CD8-positive, alpha-beta memory T cell (primary cell): Measurements from ENCODE around the gene GRIA3. TPM values are rescaled to one million over a fixed set of nuclear protein-coding genes. Genes with fewer than 3 reads are reported as not detected.

ENCODE experiments used
- CTCF ChIA-PET: fragments of 350-600 bp; sonication (Branson Sonifier 250); formaldehyde crosslinking; loops from one replicate; lab custom pipeline; 2021; ENCODE audit warnings: antibody characterized with exemption; lab: Charles Lee
- POLR2A ChIA-PET: fragments of 350-600 bp; sonication (Branson Sonifier 250); formaldehyde crosslinking; loops from one replicate; lab custom pipeline; 2021; ENCODE audit warnings: antibody characterized with exemption; lab: Charles Lee
- DNase-seq, 5 donors: peaks; one replicate each; pipeline versions ENCODE4 v3.0.0 to v3.0.0-alpha.2; 2020 to 2022; ENCODE audit warnings: mixed read lengths in 1 of 5
- H3K27ac ChIP-seq: one replicate; pipeline ENCODE4 v1.7.0; 2013; ENCODE audit warnings: low read depth, mild to moderate bottlenecking, low read length, moderate library complexity
- H3K27me3 ChIP-seq: 2 replicates; pipeline ENCODE4 v1.7.0; 2013; ENCODE audit warnings: low read length, mild to moderate bottlenecking; ENCODE audit not compliant: insufficient read depth, poor library complexity, severe bottlenecking
- H3K36me3 ChIP-seq: 2 replicates; pipeline ENCODE4 v1.7.0; 2013; ENCODE audit warnings: mild to moderate bottlenecking, low read length, moderate library complexity; ENCODE audit not compliant: insufficient read depth
- H3K4me1 ChIP-seq: 2 replicates; pipeline ENCODE4 v1.7.0; 2013; ENCODE audit warnings: mild to moderate bottlenecking, low read length, moderate library complexity; ENCODE audit not compliant: insufficient read depth
- H3K4me3 ChIP-seq: 2 replicates; pipeline ENCODE4 v1.7.0; 2013; ENCODE audit warnings: mild to moderate bottlenecking, low read length
- H3K9me3 ChIP-seq: 2 replicates; pipeline ENCODE4 v1.7.0; 2013; ENCODE audit warnings: mild to moderate bottlenecking, low read length
- H3K27ac Mint-ChIP-seq, 8 donors: one replicate each; pipeline ENCODE4 v1.8.0; 2020 to 2021; ENCODE audit warnings: mixed read lengths in 8 of 8, mild to moderate bottlenecking in 6 of 8, inconsistent platforms in 3 of 8, moderate library complexity in 3 of 8
- H3K27me3 Mint-ChIP-seq, 2 donors: one replicate each; pipeline ENCODE4 v1.8.0; 2020 to 2021; ENCODE audit warnings: mixed read lengths in 2 of 2, mild to moderate bottlenecking in 1 of 2, moderate library complexity in 1 of 2
- H3K36me3 Mint-ChIP-seq, 3 donors: one replicate each; pipeline ENCODE4 v1.8.0; 2020 to 2021; ENCODE audit warnings: mixed read lengths in 3 of 3, inconsistent platforms in 1 of 3, mild to moderate bottlenecking in 1 of 3
- H3K4me1 Mint-ChIP-seq, 3 donors: one replicate each; pipeline ENCODE4 v1.8.0; 2020 to 2021; ENCODE audit warnings: mixed read lengths in 3 of 3, inconsistent platforms in 1 of 3, mild to moderate bottlenecking in 1 of 3
- H3K4me3 Mint-ChIP-seq, 7 donors: one replicate each; pipeline ENCODE4 v1.8.0; 2020 to 2021; ENCODE audit warnings: mixed read lengths in 7 of 7, mild to moderate bottlenecking in 6 of 7, moderate library complexity in 4 of 7, inconsistent platforms in 2 of 7
- H3K9me3 Mint-ChIP-seq, 5 donors: one replicate each; pipeline ENCODE4 v1.8.0; 2020 to 2022; ENCODE audit warnings: mixed read lengths in 5 of 5, mild to moderate bottlenecking in 3 of 5, moderate library complexity in 2 of 5, inconsistent platforms in 1 of 5
- polyA plus RNA-seq: library from polyadenylated mRNA; unstranded; fragments of 300-500 nt; fragmentation: Illumina TruSeq; gene quantifications from one replicate; pipeline ENCODE4 v1.2.3, GENCODE V29; 2021
- total RNA-seq, 2 experiments: library from RNA; stranded (reverse); gene quantifications; one replicate each; pipeline ENCODE4 v1.2.3, GENCODE V29; 2021

Gene GRIA3
- total and polyA plus RNA-seq, 3 experiments from 2014 or later: 0.16 TPM; not detected in 2

DNA sequence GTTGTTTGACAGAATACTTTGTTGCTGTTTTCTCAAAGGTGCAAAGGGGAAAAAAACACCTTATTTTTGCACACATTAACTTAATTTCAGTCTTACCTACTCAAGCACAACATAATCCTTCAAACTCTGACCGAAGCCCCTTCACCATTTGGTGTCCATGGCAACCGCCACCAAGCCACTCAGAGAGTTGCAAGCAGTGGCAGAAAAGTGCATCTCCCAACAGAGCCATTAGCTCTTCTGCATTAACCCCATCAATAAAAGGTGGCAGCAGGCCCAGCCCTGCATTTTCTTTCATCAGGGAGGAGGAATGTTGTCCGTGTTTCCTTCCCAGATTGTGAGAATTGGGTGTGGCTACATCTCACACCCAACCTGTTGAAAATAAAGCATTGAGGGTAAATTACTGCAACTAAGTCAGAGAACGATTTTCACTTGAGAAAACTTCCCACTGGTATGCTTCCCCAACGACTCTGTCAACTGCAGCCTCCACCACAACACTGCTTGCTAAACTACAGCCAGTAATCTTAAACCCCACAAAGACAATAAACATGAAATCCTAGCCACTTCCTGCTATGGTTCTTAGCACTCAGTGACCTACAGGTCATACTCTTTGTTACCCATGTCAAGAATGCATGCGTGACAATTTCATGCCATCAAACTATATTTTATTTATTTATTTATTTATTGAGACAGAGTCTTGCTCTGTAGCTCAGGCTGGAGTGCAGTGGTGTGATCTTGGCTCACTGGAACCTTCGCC lies 154.0 kb downstream of the GRIA3 start:
- no peaks in the 10 kb centered on the region for H3K27me3 ChIP-seq
- no peak overlapping the region for H3K27ac ChIP-seq
- Mint-ChIP-seq H3K4me3 (no peak overlapping the region), H3K27ac (no peak overlapping the region), H3K27me3 (no peaks in the 10 kb centered on the region), H3K36me3 (no peaks in the 10 kb centered on the region), H3K9me3 (no peaks in the 10 kb centered on the region), H3K4me1 (no peaks in the 10 kb centered on the region)
- no peaks in the 10 kb centered on the region for H3K4me1 ChIP-seq
- no peak for DNase-seq
- H3K36me3 ChIP-seq: no peaks in the 10 kb centered on the region
- ChIA-PET CTCF (no interaction called here), POLR2A (no interaction called here)
- no peaks in the 10 kb centered on the region for H3K9me3 ChIP-seq
- no peak overlapping the region for H3K4me3 ChIP-seq

DNA sequence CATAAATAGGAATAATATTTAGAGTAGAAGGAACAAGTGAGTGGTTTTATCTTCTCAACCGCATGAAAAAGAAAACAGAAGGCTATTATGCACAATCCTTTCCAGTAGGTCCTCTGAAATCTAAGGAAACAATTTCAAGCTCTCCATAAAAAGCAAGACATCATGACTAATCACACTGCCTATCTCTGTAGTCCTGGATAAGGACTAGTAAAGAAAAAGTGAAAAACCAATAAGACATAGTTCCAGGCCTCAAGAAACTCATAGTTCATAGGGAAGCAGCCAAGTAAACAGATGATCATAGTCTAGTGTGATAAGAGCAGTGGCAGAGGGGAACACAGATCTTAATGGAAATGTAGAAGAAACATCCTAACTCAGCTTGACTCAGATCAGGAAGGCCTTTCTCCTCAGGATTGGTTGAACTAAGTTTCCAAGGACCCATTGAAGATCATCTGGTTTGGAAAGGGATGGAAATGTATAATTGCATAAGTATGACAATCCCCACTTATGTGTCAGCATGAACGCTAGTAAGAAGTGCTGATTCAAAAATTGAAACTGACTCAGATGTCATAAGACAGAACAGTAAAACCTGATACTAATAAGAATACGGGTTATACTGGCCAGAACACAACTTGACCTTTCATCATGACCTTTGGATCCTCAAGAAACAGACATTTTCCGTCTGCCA lies 155.3 kb downstream of the GRIA3 start:
- Mint-ChIP-seq H3K9me3 (no peaks in the 10 kb centered on the region), H3K36me3 (no peaks in the 10 kb centered on the region), H3K4me1 (no peaks in the 10 kb centered on the region), H3K4me3 (no peak overlapping the region), H3K27me3 (no peaks in the 10 kb centered on the region), H3K27ac (no peak overlapping the region)
- POLR2A ChIA-PET: no interaction called here
- no peaks in the 10 kb centered on the region for H3K9me3 ChIP-seq
- H3K4me3 ChIP-seq: no peak overlapping the region
- CTCF ChIA-PET: no interaction called here
- H3K4me1 ChIP-seq: no peaks in the 10 kb centered on the region
- H3K27me3 ChIP-seq: no peaks in the 10 kb centered on the region
- no peak overlapping the region for H3K27ac ChIP-seq
- H3K36me3 ChIP-seq: no peaks in the 10 kb centered on the region
- DNase-seq: no peak

GRCh38 chrX:123340696-123341095 lies 156.6 kb downstream of the GRIA3 start:
- Mint-ChIP-seq H3K27ac (no peak overlapping the region), H3K4me1 (no peaks in the 10 kb centered on the region), H3K9me3 (no peaks in the 10 kb centered on the region), H3K27me3 (no peaks in the 10 kb centered on the region), H3K4me3 (no peak overlapping the region), H3K36me3 (no peaks in the 10 kb centered on the region)
- ChIA-PET CTCF (no interaction called here), POLR2A (no interaction called here)
- Histone ChIP-seq H3K36me3 (no peaks in the 10 kb centered on the region), H3K9me3 (no peaks in the 10 kb centered on the region), H3K27ac (no peak overlapping the region), H3K4me1 (no peaks in the 10 kb centered on the region), H3K27me3 (no peaks in the 10 kb centered on the region), H3K4me3 (no peak overlapping the region)
- no peak for DNase-seq

DNA sequence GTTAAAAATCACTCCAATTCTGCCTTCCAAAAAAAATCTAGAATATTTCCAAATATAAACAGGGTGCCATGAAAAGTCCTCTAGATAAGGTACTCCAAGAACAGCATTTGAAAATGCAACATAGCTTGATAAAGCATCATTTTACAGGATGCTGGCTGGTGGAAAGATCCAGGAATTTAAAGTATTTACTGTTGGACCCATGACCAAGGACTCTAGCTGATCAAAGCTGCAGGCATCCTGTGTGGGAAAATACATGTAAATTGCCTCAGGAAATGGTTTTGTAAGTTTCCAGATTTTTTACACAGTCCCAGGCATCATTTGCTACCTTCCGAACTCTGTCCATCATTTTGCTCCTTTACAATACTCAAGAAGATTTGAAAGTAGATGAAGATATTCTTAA lies 164.4 kb downstream of the GRIA3 start:
- no peaks in the 10 kb centered on the region for H3K4me1 Mint-ChIP-seq
- Histone ChIP-seq H3K4me3 (no peak overlapping the region), H3K9me3 (no peaks in the 10 kb centered on the region), H3K27me3 (no peaks in the 10 kb centered on the region), H3K4me1 (no peaks in the 10 kb centered on the region), H3K36me3 (no peaks in the 10 kb centered on the region), H3K27ac (no peak overlapping the region)
- ChIA-PET POLR2A (no interaction called here), CTCF (no interaction called here)
- no peaks in the 10 kb centered on the region for H3K9me3 Mint-ChIP-seq
- no peak overlapping the region for H3K4me3 Mint-ChIP-seq
- H3K36me3 Mint-ChIP-seq: no peaks in the 10 kb centered on the region
- H3K27me3 Mint-ChIP-seq: no peaks in the 10 kb centered on the region
- H3K27ac Mint-ChIP-seq: no peak overlapping the region
- DNase-seq: no peak

- CTCF ChIA-PET: no interaction called here
- Mint-ChIP-seq H3K9me3 (no peaks in the 10 kb centered on the region), H3K36me3 (no peaks in the 10 kb centered on the region), H3K4me1 (no peaks in the 10 kb centered on the region), H3K4me3 (no peak overlapping the region), H3K27ac (no peak overlapping the region), H3K27me3 (no peaks in the 10 kb centered on the region)
- no peaks in the 10 kb centered on the region for H3K27me3 ChIP-seq
- H3K27ac ChIP-seq: no peak overlapping the region
- no peaks in the 10 kb centered on the region for H3K9me3 ChIP-seq
- H3K4me1 ChIP-seq: no peaks in the 10 kb centered on the region
- no peak for DNase-seq
- H3K4me3 ChIP-seq: no peak overlapping the region
- no peaks in the 10 kb centered on the region for H3K36me3 ChIP-seq
- POLR2A ChIA-PET: no interaction called here
Measured at GRCh38 chrX:123350226-123350625, 166.1 kb downstream of the GRIA3 start.

DNA sequence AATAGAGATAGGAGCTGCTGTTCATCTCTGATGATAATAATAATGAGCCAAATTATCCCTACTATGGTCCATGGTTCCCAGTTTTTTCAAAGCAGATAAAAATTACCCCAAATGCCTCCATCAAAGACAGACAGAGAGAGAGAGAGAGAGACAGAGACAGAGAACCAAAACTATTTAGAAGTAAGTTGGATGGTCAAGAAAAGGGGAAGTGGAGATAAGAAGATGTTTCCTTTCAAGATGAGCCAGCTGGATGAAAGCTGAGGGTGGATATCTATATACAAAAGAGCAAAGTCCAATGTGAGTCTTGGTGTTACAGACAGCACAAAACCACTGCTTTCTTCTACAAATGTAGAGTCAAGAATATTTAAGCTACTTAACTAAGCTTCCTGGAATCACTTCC lies 173.9 kb downstream of the GRIA3 start:
- POLR2A ChIA-PET: no interaction called here
- no peak overlapping the region for H3K4me3 ChIP-seq
- H3K27me3 ChIP-seq: no peaks in the 10 kb centered on the region
- H3K36me3 ChIP-seq: no peaks in the 10 kb centered on the region
- peaks cover 0 to 9% of the 10 kb centered on the region in 2 donors for H3K27me3 Mint-ChIP-seq
- H3K4me1 Mint-ChIP-seq: no peaks in the 10 kb centered on the region
- no peaks in the 10 kb centered on the region for H3K4me1 ChIP-seq
- CTCF ChIA-PET: no interaction called here
- H3K27ac ChIP-seq: no peak overlapping the region
- H3K4me3 Mint-ChIP-seq: no peak overlapping the region
- H3K27ac Mint-ChIP-seq: no peak overlapping the region
- no peaks in the 10 kb centered on the region for H3K36me3 Mint-ChIP-seq
- H3K9me3 Mint-ChIP-seq: peaks cover 0 to 9% (median 0%) of the 10 kb centered on the region in 5 donors
- H3K9me3 ChIP-seq: no peaks in the 10 kb centered on the region
- no peak for DNase-seq

DNA sequence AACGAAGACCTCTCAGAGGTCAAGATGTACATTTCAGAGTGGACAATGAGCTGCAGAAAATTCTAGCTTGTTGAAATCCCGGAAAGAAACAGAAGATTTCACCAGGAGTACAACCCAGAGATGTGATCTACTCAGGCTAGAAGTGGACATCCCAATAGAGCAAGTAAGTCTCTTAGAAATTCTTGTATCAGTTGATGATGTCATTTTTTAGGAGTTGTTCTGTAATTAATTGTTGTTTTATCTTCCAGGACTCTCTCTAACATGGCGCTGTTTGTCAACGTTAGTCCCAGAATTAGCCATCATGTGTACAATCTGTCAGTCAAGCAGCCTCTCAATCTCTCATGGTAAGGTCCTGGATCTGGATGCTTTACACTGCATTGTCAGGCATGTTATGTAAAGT lies 174.4 kb downstream of the GRIA3 start:
- no peaks in the 10 kb centered on the region for H3K36me3 ChIP-seq
- H3K4me1 ChIP-seq: no peaks in the 10 kb centered on the region
- POLR2A ChIA-PET: no interaction called here
- no peak overlapping the region for H3K4me3 ChIP-seq
- no peaks in the 10 kb centered on the region for H3K9me3 ChIP-seq
- H3K27ac ChIP-seq: no peak overlapping the region
- H3K27me3 ChIP-seq: no peaks in the 10 kb centered on the region
- no peak overlapping the region for H3K4me3 Mint-ChIP-seq
- peaks cover 0 to 9% (median 0%) of the 10 kb centered on the region in 5 donors for H3K9me3 Mint-ChIP-seq
- CTCF ChIA-PET: no interaction called here
- DNase-seq: no peak
- H3K36me3 Mint-ChIP-seq: no peaks in the 10 kb centered on the region
- H3K27ac Mint-ChIP-seq: no peak overlapping the region
- H3K27me3 Mint-ChIP-seq: peaks cover 0 to 9% of the 10 kb centered on the region in 2 donors
- H3K4me1 Mint-ChIP-seq: no peaks in the 10 kb centered on the region

DNA sequence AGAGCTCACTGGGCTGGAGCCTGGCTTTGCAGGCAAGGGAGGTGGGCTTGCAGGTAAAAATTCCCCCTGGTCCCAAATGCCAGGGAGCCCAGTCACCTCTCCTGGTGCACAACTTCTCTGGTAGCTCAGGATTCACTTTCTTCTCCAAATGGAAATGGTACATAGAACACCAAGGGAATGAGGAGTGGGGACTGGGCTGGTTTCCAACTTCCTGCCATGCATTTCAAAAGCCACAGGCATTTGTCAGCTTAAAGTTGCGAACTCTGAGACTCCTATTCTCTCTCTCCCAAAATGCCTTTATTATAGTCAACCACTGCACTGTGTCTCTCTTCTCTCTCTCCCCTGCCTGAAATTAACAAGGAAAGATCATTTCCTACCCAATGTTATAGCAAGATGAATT lies 177.3 kb downstream of the GRIA3 start:
- CTCF ChIA-PET: no interaction called here
- POLR2A ChIA-PET: no interaction called here
- Histone ChIP-seq H3K4me1 (no peaks in the 10 kb centered on the region), H3K27ac (no peak overlapping the region), H3K27me3 (no peaks in the 10 kb centered on the region), H3K36me3 (no peaks in the 10 kb centered on the region), H3K4me3 (no peak overlapping the region), H3K9me3 (no peaks in the 10 kb centered on the region)
- Mint-ChIP-seq H3K9me3 (peaks cover 0 to 9% (median 0%) of the 10 kb centered on the region in 5 donors), H3K4me1 (no peaks in the 10 kb centered on the region), H3K27ac (no peak overlapping the region), H3K27me3 (peaks cover 0 to 7% of the 10 kb centered on the region in 2 donors), H3K36me3 (no peaks in the 10 kb centered on the region), H3K4me3 (no peak overlapping the region)
- no peak for DNase-seq
